Endothelial cell (in vitro differentiated cells): ENCODE measurements around the gene SLC22A23. TPM values are rescaled to one million over a fixed set of nuclear protein-coding genes. Genes with fewer than 3 reads are reported as not detected.

Source experiments
- DNase-seq: peaks from one replicate; pipeline ENCODE4 v3.0.0; 2021; ENCODE audit warnings: low spot score
- H3K27ac Mint-ChIP-seq: one replicate; pipeline ENCODE4 v1.8.0; 2021; ENCODE audit warnings: mixed read lengths, inconsistent platforms; ENCODE audit not compliant: unreplicated experiment
- H3K27me3 Mint-ChIP-seq: one replicate; pipeline ENCODE4 v1.8.0; 2021; ENCODE audit warnings: mild to moderate bottlenecking, moderate library complexity, mixed read lengths, inconsistent platforms; ENCODE audit not compliant: unreplicated experiment
- H3K36me3 Mint-ChIP-seq: one replicate; pipeline ENCODE4 v1.8.0; 2021; ENCODE audit warnings: mild to moderate bottlenecking, low read depth, mixed read lengths, inconsistent platforms; ENCODE audit not compliant: unreplicated experiment
- H3K4me1 Mint-ChIP-seq: one replicate; pipeline ENCODE4 v1.8.0; 2021; ENCODE audit warnings: mild to moderate bottlenecking, mixed read lengths, inconsistent platforms; ENCODE audit not compliant: unreplicated experiment
- H3K4me3 Mint-ChIP-seq: one replicate; pipeline ENCODE4 v1.8.0; 2021; ENCODE audit warnings: mild to moderate bottlenecking, mixed read lengths, inconsistent platforms; ENCODE audit not compliant: unreplicated experiment
- H3K9me3 Mint-ChIP-seq: one replicate; pipeline ENCODE4 v1.8.0; 2021; ENCODE audit warnings: mixed read lengths, inconsistent platforms; ENCODE audit not compliant: unreplicated experiment
- total RNA-seq: library from RNA; stranded (reverse); fragmentation: NEBNext Ultra II Directional; extraction: Animal tissue kit (Norgen Biotek cat#: 25700); gene quantifications from one replicate; pipeline ENCODE4 v1.2.1, GENCODE V29; 2021; ENCODE audit not compliant: unreplicated experiment
- TF ChIP-seq, protein P1 (sequence below): fragments of 200-600 bp; sonication (generic); IDR thresholded peaks from one replicate; pipeline ENCODE4 v1.5.0; 2021; ENCODE audit warnings: antibody characterized with exemption; ENCODE audit not compliant: unreplicated experiment

Gene SLC22A23
- total RNA-seq, 1 donor from 2014 or later, result 72.7 TPM

GRCh38 chr6:3231247-3232016 lies 225.4 kb downstream of the SLC22A23 start:
- H3K4me3 Mint-ChIP-seq, result peak overlapping the region; percentile 95
- H3K27me3 Mint-ChIP-seq, result peaks cover 24% of the 10 kb centered on the region
- TF ChIP-seq, protein P1, sequence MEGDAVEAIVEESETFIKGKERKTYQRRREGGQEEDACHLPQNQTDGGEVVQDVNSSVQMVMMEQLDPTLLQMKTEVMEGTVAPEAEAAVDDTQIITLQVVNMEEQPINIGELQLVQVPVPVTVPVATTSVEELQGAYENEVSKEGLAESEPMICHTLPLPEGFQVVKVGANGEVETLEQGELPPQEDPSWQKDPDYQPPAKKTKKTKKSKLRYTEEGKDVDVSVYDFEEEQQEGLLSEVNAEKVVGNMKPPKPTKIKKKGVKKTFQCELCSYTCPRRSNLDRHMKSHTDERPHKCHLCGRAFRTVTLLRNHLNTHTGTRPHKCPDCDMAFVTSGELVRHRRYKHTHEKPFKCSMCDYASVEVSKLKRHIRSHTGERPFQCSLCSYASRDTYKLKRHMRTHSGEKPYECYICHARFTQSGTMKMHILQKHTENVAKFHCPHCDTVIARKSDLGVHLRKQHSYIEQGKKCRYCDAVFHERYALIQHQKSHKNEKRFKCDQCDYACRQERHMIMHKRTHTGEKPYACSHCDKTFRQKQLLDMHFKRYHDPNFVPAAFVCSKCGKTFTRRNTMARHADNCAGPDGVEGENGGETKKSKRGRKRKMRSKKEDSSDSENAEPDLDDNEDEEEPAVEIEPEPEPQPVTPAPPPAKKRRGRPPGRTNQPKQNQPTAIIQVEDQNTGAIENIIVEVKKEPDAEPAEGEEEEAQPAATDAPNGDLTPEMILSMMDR, result no peak
- peaks cover 35% of the 10 kb centered on the region for H3K4me1 Mint-ChIP-seq
- no peaks in the 10 kb centered on the region for H3K36me3 Mint-ChIP-seq
- peak overlapping the region; percentile 61 for H3K27ac Mint-ChIP-seq
- DNase-seq, result peak; percentile 59
- H3K9me3 Mint-ChIP-seq, result no peaks in the 10 kb centered on the region

DNA sequence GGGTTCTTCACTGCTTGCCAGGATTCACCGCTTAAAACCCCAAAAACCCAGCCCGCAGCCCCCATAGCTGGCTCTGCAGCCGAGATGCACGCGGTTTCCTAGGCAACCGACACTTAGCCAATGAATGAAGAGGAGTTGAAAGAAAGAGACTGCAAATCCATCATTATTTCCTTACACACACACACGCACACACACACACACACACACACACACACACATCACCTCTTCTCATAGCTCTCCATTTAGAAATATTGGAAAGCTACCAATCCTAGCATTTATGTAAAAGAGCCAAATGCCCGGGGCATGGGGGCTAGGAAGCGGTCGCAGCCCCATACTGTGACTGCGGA lies 226.0 kb downstream of the SLC22A23 start:
- Mint-ChIP-seq H3K27ac (peak overlapping the region; percentile 31), H3K4me3 (peak overlapping the region; percentile 95), H3K27me3 (peaks cover 24% of the 10 kb centered on the region), H3K4me1 (peaks cover 31% of the 10 kb centered on the region), H3K9me3 (no peaks in the 10 kb centered on the region), H3K36me3 (no peaks in the 10 kb centered on the region)
- TF ChIP-seq, protein P1, result no peak
- peak; percentile 46 for DNase-seq

DNA sequence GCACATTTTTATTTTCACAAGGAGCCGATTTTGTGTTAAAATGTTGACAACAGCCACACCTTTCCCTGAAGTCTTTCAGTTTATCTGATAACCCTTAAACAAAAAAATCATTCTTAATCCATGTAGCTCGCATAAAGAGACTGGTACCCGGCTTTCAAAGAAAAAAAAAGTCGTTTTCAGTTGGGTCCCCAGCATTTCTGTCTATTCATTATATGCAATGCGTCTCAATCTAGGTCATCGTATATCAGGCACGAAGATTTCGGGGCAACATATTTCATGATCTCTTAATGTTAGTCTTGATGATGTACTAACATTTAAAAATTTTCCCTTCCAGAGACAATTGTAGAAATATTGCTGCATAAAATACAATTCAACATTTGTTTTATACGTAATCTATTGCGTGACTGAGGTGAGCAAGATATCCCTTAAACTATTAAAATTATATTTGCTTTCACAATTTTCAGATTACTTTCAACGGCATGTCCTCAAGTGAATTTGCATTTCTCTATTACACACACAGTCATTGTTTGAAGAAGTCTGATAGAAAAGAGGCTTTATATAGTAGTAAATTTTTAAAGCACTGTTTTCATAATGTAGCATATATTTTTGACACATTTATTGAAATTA lies 226.5 kb downstream of the SLC22A23 start:
- Mint-ChIP-seq H3K9me3 (no peaks in the 10 kb centered on the region), H3K27ac (no peak overlapping the region), H3K4me1 (peaks cover 26% of the 10 kb centered on the region), H3K36me3 (no peaks in the 10 kb centered on the region), H3K4me3 (peak overlapping the region; percentile 95), H3K27me3 (peaks cover 24% of the 10 kb centered on the region)
- TF ChIP-seq, protein P1, result no peak
- no peak for DNase-seq

GRCh38 chr6:3229566-3230178 lies 227.2 kb downstream of the SLC22A23 start:
- Mint-ChIP-seq H3K27me3 (peaks cover 24% of the 10 kb centered on the region), H3K4me3 (peak overlapping the region; percentile 71), H3K36me3 (no peaks in the 10 kb centered on the region), H3K27ac (no peak overlapping the region), H3K4me1 (peaks cover 26% of the 10 kb centered on the region), H3K9me3 (no peaks in the 10 kb centered on the region)
- TF ChIP-seq, protein P1, result no peak
- DNase-seq, result peak; percentile 33
